Iris pigment epithelial cell (primary cell): Measurements from ENCODE around the gene ANKRD44.
A peak's percentile ranks its signal among the peaks of the same experiment; 100 is the strongest.
"Not testable (repeated sequence)": the region's sequence is repeated elsewhere in the genome, so short reads cannot be mapped to it uniquely, and the experiment has no call there.

Experiments used
- DNase-seq: peaks from one replicate; pipeline ENCODE4 v3.0.0-alpha.2; 2011; ENCODE audit warnings: low read depth

ANKRD44 gene

DNA sequence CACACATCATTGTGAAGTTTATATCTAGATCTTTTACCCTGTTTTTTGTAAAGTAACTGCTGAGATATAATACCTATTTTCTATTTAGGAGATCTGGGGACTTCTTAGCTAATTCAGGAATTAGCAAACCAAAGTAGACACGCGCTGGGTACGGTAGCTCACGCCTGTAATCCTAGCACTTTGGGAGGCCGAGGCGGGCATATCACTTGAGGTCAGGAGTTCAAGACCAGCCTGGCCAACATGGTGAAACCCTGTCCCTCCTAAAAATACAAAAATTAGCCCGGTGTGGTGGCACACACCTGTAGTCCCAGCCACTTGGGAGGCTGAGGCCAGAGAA is 23.0 kb downstream of the ANKRD44 start:
- DNase-seq = not testable (repeated sequence)

DNA sequence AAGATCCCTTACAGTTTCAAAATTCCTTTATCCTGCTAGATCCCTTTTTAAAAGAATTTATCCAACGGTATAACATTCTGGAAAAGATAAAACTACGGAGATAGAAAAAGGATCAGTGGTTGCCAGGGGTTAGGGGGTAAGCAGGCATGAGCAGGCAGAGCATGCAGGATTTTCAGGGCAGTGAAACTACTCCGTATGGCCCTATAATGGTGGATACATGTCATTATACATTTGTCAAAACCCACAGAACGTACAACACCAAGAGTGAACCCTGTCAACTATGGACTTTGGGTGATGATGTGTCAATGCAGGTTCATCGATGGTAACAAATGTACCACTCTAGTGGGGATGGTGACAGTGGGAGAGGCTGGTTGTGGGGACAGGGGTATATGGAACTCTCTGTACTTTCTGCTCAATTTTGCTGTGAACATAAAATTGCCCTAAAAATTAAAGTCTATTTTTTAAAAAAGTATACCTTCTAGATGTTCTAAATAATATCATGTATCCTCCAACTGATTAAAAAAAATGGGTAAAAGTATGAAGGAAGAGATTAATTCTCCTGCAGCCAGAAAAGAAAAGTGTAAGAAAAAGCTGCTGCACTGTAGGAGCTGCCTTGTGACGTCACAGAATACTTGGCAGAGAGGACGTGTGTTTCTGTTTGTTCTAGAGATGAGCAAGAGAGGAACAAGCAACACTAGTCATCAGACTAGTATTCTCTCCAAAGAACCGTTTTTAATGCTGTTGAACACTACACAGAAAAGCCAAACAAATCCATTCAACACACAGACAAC is 23.6 kb downstream of the ANKRD44 start:
- peak; percentile 96 for DNase-seq

DNA sequence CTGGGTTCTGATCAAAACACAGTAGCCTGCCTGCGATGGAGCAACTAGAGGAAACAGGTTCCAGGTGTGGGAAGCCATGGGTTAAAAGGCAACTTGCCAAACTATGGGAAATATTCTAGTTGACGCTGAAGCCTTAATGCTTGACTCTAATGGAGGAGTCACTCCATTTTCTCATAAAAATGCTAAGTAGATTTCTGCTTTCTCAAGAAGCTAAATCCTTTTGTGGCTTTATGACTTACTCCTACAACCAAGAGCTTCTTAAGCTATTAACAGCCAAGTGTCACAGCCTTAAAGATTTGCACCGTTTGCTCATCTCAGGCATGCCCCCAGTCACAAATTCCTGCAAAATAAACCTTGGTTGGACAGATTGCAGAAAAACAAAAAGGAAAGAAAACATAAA is 25.2 kb downstream of the ANKRD44 start:
- no peak for DNase-seq

GRCh38 chr2:197284956-197285355 is 25.6 kb downstream of the ANKRD44 start:
- DNase-seq = no peak

GRCh38 chr2:197281421-197281820 is 29.2 kb downstream of the ANKRD44 start:
- no peak for DNase-seq

DNA sequence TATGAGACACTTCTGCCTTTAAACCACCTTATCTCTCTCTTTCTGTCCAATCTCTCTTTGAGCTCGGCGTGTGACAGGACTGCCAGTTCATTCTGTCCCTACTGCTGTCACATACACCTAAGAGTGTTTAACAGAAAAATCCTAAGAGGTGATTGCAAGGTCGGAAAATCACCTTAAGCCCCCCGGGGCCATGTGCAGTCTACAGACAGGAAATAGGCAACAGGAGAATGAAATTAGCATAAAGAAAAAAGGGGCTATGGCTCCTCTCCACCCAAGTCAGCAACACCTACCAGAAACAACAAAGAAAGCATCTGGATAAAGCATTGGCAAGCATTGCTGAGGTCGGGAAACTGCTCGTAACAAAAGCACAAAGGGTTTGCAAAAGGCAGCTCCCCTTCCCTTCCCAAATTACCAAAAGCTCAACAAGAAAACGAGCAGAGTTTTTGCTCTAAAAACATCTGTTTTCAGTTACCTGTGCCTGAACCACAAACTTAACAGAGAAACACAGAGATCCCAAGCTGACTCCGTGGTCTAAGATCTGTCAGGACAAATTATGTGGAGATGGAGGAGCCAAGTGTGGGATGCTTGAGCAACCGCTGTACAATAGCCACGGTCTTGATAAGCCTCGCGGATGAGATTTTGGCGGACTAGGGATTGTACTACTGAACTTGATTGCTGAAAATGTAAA is 30.4 kb downstream of the ANKRD44 start:
- no peak for DNase-seq

DNA sequence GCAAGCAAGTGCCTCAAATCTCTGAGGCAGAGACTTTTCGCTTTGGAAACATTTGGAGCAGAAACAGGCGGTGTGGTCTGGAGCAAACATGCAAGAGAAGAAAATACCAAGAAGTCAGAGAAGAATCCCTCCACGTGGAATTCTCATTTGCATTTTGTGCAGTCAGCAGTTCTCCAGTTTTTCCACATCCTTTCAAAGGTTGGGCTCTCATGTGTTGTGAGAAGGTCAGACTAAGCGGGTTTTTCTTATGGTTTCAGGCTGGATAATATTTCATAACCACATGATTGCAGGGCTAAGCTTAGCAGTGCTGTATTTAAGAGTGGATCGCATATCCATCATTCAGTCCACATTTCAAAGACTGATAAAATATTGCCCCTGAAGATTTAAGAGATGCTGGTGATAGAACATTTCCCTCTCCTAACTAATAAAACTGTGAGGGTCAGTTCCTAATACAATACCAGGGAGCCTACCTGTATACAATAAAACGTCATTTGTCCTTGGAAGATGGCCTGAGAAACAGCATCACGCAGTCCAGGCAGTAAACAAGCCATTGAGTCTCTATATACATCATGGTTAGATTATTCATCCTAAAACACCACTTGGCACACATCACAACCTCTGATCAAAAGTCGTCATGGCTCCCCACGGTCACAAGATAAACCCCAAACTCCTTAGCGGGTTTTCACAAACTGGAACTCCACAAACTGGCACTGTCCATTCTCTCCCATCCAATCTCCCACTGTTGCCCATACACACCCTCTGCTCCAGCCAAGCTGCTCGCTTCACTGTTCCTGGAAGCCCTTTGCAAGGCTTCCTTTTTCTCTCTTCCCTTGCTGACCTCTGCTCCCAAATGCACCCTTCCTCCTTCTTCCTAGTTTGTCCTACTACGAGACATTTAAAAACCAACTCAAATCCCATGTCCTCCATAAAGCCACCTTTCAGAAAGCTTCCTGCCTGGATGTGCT is 31.5 kb downstream of the ANKRD44 start:
- DNase-seq = no peak

DNA sequence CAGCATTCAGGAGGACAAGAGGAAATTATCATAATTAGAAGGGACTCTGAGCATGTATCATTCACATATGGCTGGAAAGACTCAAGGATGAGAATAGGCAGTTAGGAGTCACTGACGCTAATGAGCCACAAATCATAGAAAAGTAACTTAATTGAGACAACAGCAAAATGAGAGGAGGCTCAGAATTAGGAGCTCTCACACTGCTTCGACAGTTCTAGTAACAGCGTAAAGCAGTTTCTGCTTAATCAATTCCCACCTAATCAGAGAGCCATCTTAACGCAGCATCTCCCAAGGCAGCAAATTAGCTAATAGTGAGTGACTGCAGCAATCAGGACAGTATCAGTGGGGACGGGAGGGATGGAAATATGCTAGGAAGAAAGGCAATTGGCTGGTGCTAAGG is 32.8 kb downstream of the ANKRD44 start:
- DNase-seq = no peak

DNA sequence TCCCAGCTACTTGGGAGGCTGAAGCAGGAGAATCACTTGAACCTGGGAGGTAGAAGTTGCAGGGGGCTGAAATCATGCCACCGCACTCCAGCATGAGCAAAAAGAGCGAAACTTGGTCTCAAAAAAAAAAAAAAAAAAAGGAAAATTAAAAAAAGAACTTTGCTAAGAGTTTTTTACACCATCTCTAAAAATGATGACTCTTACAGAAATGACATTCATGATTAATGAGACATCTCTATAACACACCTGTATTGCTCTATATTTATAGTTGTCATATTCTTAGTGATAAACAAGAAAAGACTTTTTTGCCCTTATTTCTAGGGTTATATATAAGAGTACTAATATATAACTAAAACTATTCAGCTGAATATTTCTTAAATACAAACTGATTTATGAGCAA is 34.4 kb downstream of the ANKRD44 start:
- DNase-seq = no peak

DNA sequence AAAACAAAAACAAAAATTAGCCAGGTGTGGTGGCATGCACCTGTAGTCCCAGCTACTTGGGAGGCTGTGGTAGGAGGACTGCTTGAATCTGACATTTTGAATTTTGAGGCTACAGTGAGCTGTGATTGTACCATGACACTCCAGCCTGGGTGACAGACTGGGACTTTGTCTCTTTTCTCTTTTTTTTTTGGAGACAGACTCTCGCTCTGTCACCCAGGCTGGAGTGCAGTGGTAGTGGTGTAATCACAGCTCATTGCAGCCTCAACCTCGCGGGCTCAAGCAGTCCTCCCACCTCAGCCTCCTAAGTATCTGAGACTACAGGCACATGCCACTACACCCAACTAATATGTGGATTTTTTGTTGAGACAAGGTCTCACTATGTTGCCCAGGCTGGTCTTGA is 35.6 kb downstream of the ANKRD44 start:
- no peak for DNase-seq

DNA sequence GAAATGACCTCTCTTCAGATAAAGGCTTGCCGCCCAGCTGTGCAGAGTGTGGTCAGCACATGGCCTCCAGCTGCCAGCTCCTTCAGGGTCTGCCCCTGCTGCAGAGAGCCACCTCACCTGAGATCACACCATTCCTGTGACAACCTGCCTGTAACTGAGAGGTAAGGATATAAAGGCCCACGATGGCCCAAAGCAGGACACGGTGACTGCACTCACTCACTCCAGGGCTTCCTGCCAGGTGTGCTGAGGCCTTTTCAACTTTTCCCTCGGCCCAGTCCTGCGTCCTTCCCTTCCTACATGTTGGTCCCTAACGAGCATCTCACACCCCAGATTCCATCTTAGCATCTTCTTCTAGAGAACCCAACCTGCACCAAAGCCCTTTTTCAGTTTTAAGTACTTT is 36.2 kb downstream of the ANKRD44 start:
- no peak for DNase-seq

DNA sequence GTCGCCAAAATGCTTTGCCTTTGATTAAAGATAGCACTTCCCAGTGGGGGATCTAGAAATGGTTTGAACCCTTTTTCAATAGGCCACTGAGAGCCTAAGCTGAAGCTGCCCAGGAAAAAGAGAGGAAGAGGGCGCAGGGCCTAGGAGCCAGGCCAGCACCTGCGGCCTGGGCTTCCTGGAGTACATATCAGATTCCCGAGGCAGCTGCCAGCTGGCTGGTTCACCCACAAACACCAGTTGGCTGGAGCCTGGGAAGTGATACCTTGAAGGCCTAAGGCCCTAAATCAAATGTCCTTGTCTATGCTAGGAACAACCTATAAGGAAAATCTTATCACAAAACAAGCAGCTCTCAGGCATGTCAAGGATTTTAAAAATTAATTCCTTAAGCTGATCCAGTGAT is 37.1 kb downstream of the ANKRD44 start:
- no peak for DNase-seq

DNA sequence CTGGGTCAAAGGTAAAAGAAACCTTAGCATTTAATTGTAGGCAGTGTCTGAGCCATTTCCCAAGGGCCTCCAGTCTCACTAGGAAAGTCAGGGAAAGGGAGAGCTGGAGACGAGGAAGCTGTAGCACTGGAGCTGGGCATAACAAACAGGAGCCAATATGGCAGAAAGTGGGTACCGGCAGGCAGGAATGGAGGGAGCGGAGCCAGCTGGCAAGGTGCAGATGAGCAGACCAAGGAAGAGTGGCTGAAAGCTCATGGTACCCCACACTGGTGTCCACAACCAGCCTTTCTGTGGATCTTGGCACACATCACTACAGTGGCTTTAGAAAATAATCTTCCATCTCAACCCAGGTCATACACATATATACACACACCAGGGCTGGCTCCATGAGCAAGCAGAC is 40.0 kb downstream of the ANKRD44 start:
- DNase-seq = no peak

DNA sequence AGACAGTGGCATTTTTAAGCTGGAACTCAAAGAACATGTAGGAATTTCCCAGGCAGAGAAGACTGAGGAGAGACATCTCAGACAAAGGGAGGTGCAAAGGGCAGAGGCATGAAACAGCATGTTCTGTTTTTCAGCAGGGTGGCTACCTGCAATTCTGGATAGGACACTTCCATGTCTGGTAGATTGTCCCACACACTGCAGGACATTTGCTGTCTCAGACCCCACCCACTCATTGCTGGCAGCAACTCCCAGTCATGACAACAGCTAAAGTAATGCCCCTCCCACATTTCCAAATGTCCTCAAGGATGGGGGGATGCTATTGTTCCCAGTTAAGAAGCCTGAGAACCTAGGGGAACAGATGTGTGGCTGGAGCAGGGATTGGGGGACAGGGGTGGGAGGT is 40.8 kb downstream of the ANKRD44 start:
- DNase-seq = no peak

DNA sequence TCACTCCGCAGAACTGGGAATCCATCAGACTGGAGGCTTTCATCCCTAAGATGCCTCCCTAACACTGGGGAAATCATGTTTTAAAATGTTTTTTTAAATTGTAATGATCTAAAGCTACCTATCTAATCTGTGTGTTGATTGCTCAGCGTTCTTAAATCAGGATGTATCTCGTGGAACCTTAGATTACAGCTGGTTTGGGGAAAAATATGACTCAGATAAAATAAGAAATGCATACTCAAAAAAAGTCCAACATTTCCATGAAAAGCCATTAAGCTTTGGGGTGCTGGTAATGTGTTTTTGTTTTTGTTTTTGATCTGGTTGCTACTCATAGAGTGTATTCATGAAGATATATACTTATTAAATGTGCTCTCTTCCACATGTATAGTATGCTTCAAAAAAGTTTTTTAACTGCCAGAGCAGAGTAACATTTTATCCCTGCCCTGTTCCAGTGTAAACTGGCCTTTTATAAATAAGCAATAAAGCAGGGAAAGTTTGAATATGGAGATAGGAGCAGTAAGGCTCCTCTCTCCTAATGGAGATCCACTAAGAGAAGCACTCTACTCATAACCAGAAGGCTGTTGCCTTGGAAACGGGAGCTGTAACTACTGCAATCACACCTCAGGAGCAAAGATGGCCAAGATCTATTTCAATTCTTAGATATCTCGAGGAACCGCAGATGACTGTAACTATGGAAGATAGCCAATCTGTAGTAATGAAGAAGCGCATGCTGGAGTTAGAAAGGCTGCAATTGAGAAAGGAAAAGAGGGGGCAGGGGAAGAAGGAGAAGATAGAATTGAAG is 41.6 kb downstream of the ANKRD44 start:
- peak; percentile 52 for DNase-seq

GRCh38 chr2:197266477-197266876 is 44.1 kb downstream of the ANKRD44 start:
- no peak for DNase-seq

DNA sequence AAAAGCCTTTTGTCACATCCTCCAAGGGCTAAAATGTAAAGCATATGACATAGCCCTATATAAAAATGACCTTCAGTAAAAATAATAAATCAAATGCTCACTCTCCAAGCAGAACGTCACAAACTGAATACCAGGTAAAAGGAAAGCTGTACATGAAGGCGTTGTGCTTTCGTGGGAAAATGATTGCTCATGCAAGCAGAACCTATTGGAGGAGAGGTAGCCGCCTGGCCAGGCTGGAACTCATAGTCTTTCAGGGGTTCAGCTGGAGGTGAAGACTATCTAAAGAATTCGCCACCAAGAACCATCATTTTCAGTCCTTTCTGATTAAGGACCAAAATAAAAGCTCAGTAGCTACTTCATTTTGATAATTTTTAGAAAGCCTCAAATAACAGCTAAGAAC is 44.7 kb downstream of the ANKRD44 start:
- DNase-seq = peak; percentile 21

- DNase-seq = no peak
Measured at GRCh38 chr2:197265036-197265435, 45.5 kb downstream of the ANKRD44 start.

GRCh38 chr2:197264332-197264731 is 46.2 kb downstream of the ANKRD44 start:
- DNase-seq = no peak

DNA sequence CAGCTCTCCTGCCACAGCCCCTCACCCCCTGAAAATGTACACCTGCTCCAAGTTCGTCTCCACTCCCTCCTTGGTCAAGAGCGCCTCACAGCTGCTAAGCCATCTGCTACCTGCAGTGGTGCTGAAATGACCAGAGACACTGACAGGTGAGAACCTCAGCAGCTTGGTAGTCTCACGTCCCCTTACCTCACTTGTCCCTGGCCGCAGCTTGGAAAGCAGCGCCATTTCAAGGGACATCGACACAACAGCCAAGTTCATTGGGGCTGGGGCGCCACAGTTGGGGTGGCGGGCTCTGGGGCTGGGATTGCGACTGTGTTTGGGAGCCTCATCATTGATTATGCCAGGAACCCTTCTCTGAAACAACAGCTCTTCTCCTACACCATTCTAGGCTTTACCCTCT is 47.5 kb downstream of the ANKRD44 start:
- DNase-seq = no peak

DNA sequence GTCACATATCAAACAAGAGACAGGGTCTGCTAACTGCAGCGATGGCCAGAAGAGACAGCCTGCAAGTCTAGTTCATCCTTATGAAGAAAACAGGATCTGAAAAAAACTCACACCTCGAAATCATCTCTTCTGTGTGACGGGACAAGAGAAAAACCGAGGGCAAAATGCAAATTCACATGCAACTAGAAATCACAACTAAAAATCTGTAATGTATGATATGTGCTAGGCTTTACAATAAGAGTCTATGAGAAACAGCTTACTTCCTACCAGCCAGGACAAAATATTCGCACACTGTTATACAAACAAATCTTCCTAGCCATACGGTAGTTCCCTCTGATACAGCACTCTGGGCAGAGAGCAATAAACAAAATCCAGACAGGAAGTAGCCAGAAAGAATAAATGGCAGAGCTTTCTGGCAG is 48.8 kb downstream of the ANKRD44 start:
- peak; percentile 57 for DNase-seq

GRCh38 chr2:197259470-197259999 is 51.0 kb downstream of the ANKRD44 start:
- no peak for DNase-seq
